B cell (primary cell): ENCODE data around the gene IFI16.

ENCODE experiments used
- EZH2 ChIP-seq: IDR thresholded peaks from 2 replicates; pipeline ENCODE4 v1.6.1; 2012; ENCODE audit warnings: borderline replicate concordance, low read depth, mild to moderate bottlenecking, moderate library complexity, low read length; ENCODE audit not compliant: insufficient read depth, poor library complexity, severe bottlenecking
- TF ChIP-seq, protein P1 (sequence below): fragments of 200-600 bp; IDR thresholded peaks from one replicate; pipeline ENCODE4 v1.8.0; 2022; ENCODE audit warnings: antibody characterized with exemption, mild to moderate bottlenecking

DNA sequence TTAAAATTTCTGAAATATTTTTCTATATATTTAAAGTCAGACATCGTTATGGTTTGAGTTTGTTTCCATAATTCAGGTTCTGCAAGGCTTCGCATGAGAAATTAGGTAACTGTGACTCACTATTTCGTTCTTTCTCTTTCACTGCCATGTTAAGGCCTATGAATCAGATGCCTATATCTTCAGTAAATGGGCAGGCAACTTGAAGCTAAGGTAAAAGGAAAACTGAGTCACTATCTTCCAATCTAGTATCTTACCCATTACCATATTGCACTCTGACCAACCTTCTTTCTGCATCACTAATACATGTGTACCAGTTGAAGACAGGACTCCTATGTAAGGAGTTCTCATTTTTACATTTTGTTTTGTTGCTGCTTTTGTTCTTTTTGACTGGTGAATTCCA lies 40.5 kb upstream of the IFI16 start:
- TF ChIP-seq, protein P1, sequence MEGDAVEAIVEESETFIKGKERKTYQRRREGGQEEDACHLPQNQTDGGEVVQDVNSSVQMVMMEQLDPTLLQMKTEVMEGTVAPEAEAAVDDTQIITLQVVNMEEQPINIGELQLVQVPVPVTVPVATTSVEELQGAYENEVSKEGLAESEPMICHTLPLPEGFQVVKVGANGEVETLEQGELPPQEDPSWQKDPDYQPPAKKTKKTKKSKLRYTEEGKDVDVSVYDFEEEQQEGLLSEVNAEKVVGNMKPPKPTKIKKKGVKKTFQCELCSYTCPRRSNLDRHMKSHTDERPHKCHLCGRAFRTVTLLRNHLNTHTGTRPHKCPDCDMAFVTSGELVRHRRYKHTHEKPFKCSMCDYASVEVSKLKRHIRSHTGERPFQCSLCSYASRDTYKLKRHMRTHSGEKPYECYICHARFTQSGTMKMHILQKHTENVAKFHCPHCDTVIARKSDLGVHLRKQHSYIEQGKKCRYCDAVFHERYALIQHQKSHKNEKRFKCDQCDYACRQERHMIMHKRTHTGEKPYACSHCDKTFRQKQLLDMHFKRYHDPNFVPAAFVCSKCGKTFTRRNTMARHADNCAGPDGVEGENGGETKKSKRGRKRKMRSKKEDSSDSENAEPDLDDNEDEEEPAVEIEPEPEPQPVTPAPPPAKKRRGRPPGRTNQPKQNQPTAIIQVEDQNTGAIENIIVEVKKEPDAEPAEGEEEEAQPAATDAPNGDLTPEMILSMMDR, result no peak
- no peak for TF ChIP-seq EZH2
